Right atrium auricular region (tissue), 2 donors: ENCODE data around the gene MGMT. TPM values are rescaled to one million over a fixed set of nuclear protein-coding genes. Genes with fewer than 3 reads are reported as not detected.

ENCODE experiments used
- DNase-seq: peaks from one replicate; pipeline ENCODE4 v3.0.0-alpha.2; 2019; ENCODE audit warnings: low spot score
- H3K27ac ChIP-seq, 2 donors: fragments of 200-600 bp; sonication (generic); 1 replicate in 1 of 2; 2 replicates in 1 of 2; pipeline ENCODE4 v1.5.1; 2016 to 2019
- H3K27me3 ChIP-seq, 2 donors: fragments of 200-600 bp; sonication (generic); one replicate each; pipeline versions ENCODE4 v1.5.1 to v1.6.0; 2017 to 2019
- H3K36me3 ChIP-seq: fragments of 200-600 bp; sonication (generic); one replicate; pipeline ENCODE4 v1.5.1; 2016
- H3K4me1 ChIP-seq, 2 donors: fragments of 200-600 bp; sonication (generic); one replicate each; pipeline versions ENCODE4 v1.5.1 to v1.6.0; 2017 to 2019
- H3K4me3 ChIP-seq, 2 donors: fragments of 200-600 bp; sonication (generic); 1 replicate in 1 of 2; 2 replicates in 1 of 2; pipeline ENCODE4 v1.5.1; 2017 to 2019; ENCODE audit warnings: mild to moderate bottlenecking in 1 of 2, moderate library complexity in 1 of 2
- H3K9me3 ChIP-seq, 2 donors: fragments of 200-600 bp; sonication (generic); one replicate each; pipeline ENCODE4 v1.5.1; 2019
- total RNA-seq, 2 donors: library from RNA; depleted of rRNA; stranded (reverse); fragments of >200 nt; gene quantifications; one replicate each; pipeline ENCODE4 v1.1.0, GENCODE V29; 2016
- TF ChIP-seq, protein P1 (sequence below), 2 donors: fragments of 200-600 bp; sonication (generic); IDR thresholded peaks; one replicate each; pipeline ENCODE4 v1.5.1; 2019; ENCODE audit warnings: antibody characterized with exemption in 2 of 2

MGMT gene
- total RNA-seq, 2 donors from 2014 or later: 18.2 to 19.2 TPM

DNA sequence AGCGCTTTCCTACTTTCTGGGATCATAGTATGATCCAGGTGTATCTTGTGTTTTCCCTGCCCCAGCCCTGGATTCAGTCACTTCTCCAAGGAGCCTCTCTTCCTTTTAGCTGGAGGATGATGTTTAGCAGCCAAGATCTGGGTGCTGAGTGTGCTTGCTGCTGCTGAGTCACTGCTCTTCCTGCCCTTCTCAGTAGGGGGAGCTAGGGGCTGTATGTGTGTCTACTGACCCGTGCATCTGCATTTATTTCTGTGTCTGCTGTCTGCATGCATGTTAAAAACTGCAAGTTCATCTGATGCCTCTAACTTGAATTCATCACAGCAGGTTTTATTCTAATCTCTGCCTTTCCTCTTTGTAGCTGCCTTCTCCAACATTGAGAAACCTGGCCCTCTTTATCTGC lies 31.6 kb downstream of the MGMT start:
- H3K4me1 ChIP-seq: peaks cover 0 to 9% of the 10 kb centered on the region in 2 donors
- no peaks in the 10 kb centered on the region for H3K27me3 ChIP-seq
- TF ChIP-seq, protein P1, sequence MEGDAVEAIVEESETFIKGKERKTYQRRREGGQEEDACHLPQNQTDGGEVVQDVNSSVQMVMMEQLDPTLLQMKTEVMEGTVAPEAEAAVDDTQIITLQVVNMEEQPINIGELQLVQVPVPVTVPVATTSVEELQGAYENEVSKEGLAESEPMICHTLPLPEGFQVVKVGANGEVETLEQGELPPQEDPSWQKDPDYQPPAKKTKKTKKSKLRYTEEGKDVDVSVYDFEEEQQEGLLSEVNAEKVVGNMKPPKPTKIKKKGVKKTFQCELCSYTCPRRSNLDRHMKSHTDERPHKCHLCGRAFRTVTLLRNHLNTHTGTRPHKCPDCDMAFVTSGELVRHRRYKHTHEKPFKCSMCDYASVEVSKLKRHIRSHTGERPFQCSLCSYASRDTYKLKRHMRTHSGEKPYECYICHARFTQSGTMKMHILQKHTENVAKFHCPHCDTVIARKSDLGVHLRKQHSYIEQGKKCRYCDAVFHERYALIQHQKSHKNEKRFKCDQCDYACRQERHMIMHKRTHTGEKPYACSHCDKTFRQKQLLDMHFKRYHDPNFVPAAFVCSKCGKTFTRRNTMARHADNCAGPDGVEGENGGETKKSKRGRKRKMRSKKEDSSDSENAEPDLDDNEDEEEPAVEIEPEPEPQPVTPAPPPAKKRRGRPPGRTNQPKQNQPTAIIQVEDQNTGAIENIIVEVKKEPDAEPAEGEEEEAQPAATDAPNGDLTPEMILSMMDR (IDR thresholded peaks at IDR 0.05): no peak
- H3K36me3 ChIP-seq: no peaks in the 10 kb centered on the region
- DNase-seq: no peak
- H3K4me3 ChIP-seq: no peak overlapping the region
- H3K27ac ChIP-seq: no peak overlapping the region
- no peaks in the 10 kb centered on the region for H3K9me3 ChIP-seq

DNA sequence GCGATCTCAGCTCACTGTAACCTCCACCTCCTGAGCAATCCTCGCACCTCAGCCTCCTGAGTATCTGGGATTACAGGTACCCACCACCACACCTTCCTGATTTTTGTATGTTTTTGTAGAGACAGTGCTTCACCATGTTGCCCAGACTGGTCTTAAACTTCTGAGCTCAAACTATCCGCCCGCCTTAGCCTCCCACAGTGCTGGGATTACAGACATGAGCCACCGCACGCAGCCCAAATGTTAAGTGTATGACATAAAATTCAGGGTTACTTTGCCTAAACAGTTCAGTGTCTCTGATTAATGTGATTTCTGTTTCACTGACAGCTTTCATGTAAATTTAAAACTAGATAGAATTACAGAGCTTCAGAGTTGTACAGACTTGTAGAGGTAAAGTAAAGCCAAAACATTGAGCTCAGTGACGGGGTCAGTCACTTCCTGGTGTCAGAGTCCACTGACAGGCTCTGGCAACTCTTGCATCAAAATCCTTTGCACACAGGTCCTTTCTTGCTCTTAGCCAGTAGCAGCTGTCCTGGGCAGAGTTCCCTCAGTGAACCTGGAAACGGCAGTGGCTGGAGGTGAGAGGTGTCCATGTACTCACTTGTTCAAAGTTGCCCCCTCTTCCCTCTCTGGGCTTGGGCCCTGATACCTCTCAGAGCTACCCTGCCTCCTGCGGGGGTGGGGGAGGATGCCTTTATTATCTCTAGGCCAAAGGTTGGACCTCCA lies 33.7 kb downstream of the MGMT start:
- H3K36me3 ChIP-seq: no peaks in the 10 kb centered on the region
- DNase-seq: no peak
- H3K4me3 ChIP-seq: no peak overlapping the region
- H3K9me3 ChIP-seq: no peaks in the 10 kb centered on the region
- TF ChIP-seq, protein P1 (IDR thresholded peaks at IDR 0.05): no peak
- no peaks in the 10 kb centered on the region for H3K27me3 ChIP-seq
- H3K4me1 ChIP-seq: no peaks in the 10 kb centered on the region
- H3K27ac ChIP-seq: no peak overlapping the region

DNA sequence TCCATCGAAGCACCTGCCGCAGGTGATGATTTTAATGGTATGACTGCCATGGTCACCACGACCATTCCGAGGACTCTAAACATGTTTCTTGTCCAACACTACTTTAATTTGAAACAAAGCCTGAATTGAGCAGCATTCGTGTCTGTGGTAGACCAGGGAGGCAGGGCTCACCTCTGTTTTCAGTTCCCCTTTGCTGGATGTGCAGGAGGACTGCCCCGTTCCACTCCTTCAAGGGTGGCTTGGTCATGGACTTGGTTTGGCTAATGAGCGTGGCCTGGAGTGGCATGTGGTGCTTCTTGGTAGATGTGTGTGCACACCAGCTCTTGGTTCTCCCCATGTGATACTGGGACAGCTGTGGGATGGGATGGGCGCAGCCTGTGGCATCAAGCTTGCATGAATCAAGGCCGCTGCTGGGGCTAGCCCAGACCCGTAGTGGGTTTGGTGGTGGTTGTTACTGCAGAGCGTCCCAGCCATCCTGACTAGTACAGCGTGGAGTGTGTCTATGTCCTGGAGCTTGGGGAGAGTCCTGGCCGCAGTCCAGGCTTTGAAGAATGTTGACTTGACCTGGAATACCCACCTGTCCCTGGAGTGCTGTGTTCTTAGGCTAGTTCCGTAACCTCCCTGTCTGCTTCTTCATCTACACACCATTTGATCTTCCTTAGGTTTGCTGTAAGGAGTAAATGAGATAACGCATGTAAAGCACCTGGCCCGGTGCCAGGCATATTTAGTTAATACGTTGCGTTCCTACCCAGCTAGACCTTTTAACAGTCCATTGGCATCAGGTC lies 34.8 kb downstream of the MGMT start:
- TF ChIP-seq, protein P1 (IDR thresholded peaks at IDR 0.05): no peak
- H3K27ac ChIP-seq: no peak overlapping the region
- no peaks in the 10 kb centered on the region for H3K36me3 ChIP-seq
- no peaks in the 10 kb centered on the region for H3K4me1 ChIP-seq
- DNase-seq: no peak
- H3K4me3 ChIP-seq: no peak overlapping the region
- no peaks in the 10 kb centered on the region for H3K27me3 ChIP-seq
- no peaks in the 10 kb centered on the region for H3K9me3 ChIP-seq

DNA sequence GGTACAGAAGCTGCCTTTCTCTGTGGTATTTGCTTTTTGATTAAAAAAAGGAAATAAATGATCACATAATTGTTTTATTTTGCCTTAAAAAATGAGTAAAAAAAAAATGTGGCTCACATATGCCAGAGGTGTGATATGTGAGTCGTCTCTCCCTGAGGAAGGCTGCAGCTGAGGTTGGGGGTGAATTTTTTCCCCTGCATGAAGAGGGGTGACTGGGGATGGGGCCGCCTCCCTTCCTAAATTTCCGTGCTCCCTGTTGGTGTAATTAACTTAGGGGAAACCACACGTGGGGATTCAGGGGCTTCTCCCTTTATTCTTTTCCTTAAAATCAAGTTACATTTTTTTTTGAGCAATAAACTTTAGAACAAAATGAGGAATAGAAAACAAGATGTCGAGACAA lies 35.4 kb downstream of the MGMT start:
- no peak for DNase-seq
- Histone ChIP-seq H3K27ac (no peak overlapping the region), H3K4me3 (no peak overlapping the region), H3K36me3 (no peaks in the 10 kb centered on the region), H3K27me3 (no peaks in the 10 kb centered on the region), H3K9me3 (no peaks in the 10 kb centered on the region), H3K4me1 (no peaks in the 10 kb centered on the region)
- TF ChIP-seq, protein P1 (IDR thresholded peaks at IDR 0.05): no peak

DNA sequence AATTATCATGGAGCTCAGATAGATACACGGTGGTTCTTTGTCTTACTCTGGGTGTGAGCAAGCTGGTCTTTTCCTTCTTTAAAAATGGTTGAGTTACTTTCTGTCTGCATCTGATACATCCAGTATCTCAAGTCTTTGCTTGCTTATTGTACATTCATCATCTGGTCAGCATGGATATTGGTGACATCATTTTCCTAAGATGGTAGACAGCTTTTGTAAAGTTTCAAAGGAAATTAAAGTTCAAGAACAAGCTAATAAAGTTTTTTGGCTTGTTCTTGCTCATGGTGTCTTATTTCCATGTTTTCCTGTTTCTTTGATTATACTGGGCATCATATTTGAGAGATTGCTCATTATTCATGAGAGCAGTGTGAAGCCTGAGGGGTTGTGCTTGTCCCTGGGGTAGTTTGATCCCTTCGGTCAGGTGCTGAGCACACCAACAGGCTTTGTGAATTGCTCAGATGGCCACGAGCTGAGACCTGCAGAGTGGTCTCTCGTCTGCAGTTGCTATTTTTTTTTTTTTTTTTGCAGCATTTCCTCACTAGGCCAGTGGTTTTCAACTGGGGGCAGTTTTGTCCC lies 38.5 kb downstream of the MGMT start:
- Histone ChIP-seq H3K27ac (no peak overlapping the region), H3K4me1 (no peaks in the 10 kb centered on the region), H3K36me3 (no peaks in the 10 kb centered on the region), H3K27me3 (no peaks in the 10 kb centered on the region), H3K9me3 (no peaks in the 10 kb centered on the region), H3K4me3 (no peak overlapping the region)
- TF ChIP-seq, protein P1 (IDR thresholded peaks at IDR 0.05): no peak
- no peak for DNase-seq
